Adrenal gland (tissue), 5 donors: ENCODE results near the gene HEPACAM.

ENCODE experiments used
- POLR2A ChIP-seq, 2 donors: fragments of 450-650 bp; IDR thresholded peaks; one replicate each; pipeline ENCODE4 v1.6.1; 2017; ENCODE audit warnings: antibody characterized with exemption in 2 of 2, mild to moderate bottlenecking in 2 of 2, moderate library complexity in 1 of 2
- TF ChIP-seq, protein P1 (sequence below), 6 experiments: fragments of 450-650 bp in 4 of 6; fragments of 200-600 bp in 2 of 6; sonication (generic) in 1 of 6; IDR thresholded peaks; 1 replicate in 5 of 6; 2 replicates in 1 of 6; pipeline versions ENCODE4 v1.5.1 to v1.8.0; 2016 to 2021; ENCODE audit warnings: antibody characterized with exemption in 6 of 6, mild to moderate bottlenecking in 2 of 6, moderate library complexity in 1 of 6
- donor health status: DM: no; HTN: no; CAD: no.

DNA sequence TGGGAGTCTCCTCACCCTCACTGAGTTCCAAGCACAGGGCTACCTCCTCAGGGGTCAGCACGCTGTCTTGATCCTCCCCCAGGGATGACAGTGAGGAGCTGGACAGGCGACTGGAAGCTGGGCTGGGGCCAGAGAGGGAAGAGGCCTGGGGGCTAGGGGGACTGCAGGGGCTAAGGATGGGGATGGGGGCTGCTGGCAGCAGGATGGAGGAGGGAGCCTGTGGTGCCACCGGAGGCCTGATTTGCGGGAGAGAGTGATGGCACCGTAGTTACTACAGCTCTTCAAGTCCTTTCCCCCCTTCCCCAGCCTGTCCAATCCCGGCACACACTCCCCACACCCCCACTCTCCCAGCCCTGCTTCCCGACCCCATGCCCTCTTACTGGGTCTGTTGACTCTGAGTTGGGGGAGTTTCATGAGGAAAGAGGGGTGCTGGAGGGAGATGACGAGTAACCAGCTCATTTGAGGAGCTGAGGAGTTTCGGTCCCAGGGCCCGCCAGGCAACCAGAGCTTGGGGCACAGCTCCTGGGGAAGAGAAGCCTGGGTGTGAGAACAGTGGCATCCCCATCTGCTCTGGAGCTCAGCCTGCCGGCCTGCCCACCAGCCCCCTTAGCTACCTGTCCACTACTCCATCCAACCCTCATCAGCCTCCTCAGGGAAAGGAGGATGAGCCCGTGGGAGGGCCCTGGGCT is 48.7 kb downstream of the HEPACAM start:
- TF ChIP-seq POLR2A (IDR thresholded peaks at IDR 0.05), result no peak
- TF ChIP-seq, protein P1, sequence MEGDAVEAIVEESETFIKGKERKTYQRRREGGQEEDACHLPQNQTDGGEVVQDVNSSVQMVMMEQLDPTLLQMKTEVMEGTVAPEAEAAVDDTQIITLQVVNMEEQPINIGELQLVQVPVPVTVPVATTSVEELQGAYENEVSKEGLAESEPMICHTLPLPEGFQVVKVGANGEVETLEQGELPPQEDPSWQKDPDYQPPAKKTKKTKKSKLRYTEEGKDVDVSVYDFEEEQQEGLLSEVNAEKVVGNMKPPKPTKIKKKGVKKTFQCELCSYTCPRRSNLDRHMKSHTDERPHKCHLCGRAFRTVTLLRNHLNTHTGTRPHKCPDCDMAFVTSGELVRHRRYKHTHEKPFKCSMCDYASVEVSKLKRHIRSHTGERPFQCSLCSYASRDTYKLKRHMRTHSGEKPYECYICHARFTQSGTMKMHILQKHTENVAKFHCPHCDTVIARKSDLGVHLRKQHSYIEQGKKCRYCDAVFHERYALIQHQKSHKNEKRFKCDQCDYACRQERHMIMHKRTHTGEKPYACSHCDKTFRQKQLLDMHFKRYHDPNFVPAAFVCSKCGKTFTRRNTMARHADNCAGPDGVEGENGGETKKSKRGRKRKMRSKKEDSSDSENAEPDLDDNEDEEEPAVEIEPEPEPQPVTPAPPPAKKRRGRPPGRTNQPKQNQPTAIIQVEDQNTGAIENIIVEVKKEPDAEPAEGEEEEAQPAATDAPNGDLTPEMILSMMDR (IDR thresholded peaks at IDR 0.05), result no peak
